K562 (cell line): ENCODE measurements around the gene TAMALIN. TPM values are rescaled to one million over a fixed set of nuclear protein-coding genes. Genes with fewer than 3 reads are reported as not detected.

ENCODE experiments used
- ATAC-seq: fragments of 200-7000 bp; cut with Tn5 transposase; 3 replicates; pipeline ENCODE4 v1.9.1; 2020; ENCODE audit warnings: moderate library complexity
- BruUV-seq: library from RNA; stranded (reverse); fragments of 400-500 nt; replicated peaks from 2 replicates; lab custom pipeline; 2021; lab: Mats Ljungman, UMichigan
- CTCF ChIA-PET: fragments of 300-600 bp; formaldehyde crosslinking; extraction: SDS; loops from one replicate; lab custom pipeline; 2021; ENCODE audit warnings: low intra/inter-chr PET ratio; lab: Yijun Ruan, JAX
- POLR2A ChIA-PET: fragments of 300-600, 350-650 bp; sonication (Branson Sonifier 250); formaldehyde crosslinking; extraction: SDS; loops from one replicate; lab custom pipeline; 2021; ENCODE audit warnings: antibody characterized with exemption, inconsistent platforms; lab: Yijun Ruan, JAX
- DNase-seq, 4 experiments: peaks; one replicate each; pipeline versions ENCODE4 v3.0.0 to v3.0.0-alpha.2; 2011 to 2018; ENCODE audit warnings: low spot score in 3 of 4, mixed read lengths in 3 of 4; ENCODE audit errors: extremely low read depth in 1 of 4
- FAIRE-seq: peaks from 2 replicates; lab custom pipeline; 2011; peaks lifted over from hg19 to GRCh38; lab: Jason Lieb, UNC
- H2AFZ ChIP-seq: 2 replicates; pipeline ENCODE4 v1.6.0; 2011; ENCODE audit warnings: low read depth, low read length, control low read depth, inconsistent platforms
- H3K27ac ChIP-seq: fragments of 200-600 bp; 3 replicates; pipeline ENCODE4 v1.8.0; 2011; ENCODE audit warnings: low read depth, mild to moderate bottlenecking, control low read depth, inconsistent platforms, low read length, moderate library complexity, mixed read lengths; ENCODE audit errors: extremely low read depth
- H3K27me3 ChIP-seq, 2 experiments: fragments of 300-600 bp in 1 of 2; 2 replicates in 1 of 2; 3 replicates in 1 of 2; pipeline versions ENCODE4 v1.6.0 to v1.8.0; 2011; ENCODE audit warnings: inconsistent platforms in 2 of 2, low read length in 2 of 2, mild to moderate bottlenecking in 1 of 2, mixed read lengths in 1 of 2, moderate library complexity in 1 of 2; ENCODE audit not compliant: control insufficient read depth in 2 of 2, insufficient read depth in 2 of 2
- H3K36me3 ChIP-seq: fragments of 300-600 bp; 3 replicates; pipeline ENCODE4 v1.8.0; 2011; ENCODE audit warnings: mild to moderate bottlenecking, low read length, inconsistent platforms; ENCODE audit not compliant: control insufficient read depth, insufficient read depth
- H3K4me1 ChIP-seq, 2 experiments: fragments of 200-600 bp in 1 of 2; replicated peaks in 1 of 2; 2 replicates in 1 of 2; 3 replicates in 1 of 2; pipeline versions ENCODE4 v1.5.1 to v1.8.0; 2011; ENCODE audit warnings: inconsistent platforms in 2 of 2, low read length in 2 of 2, mild to moderate bottlenecking in 1 of 2, mixed read lengths in 1 of 2, moderate library complexity in 1 of 2; ENCODE audit not compliant: control insufficient read depth in 2 of 2, insufficient read depth in 2 of 2
- H3K4me2 ChIP-seq: 2 replicates; pipeline ENCODE4 v1.6.1; 2011; ENCODE audit warnings: low read length, control low read depth, inconsistent platforms, mixed read lengths; ENCODE audit not compliant: insufficient read depth
- H3K4me3 ChIP-seq: fragments of 200-600 bp; sonication (generic), shearing (Covaris generic); 2 replicates; pipeline ENCODE4 v1.5.1; 2016; ENCODE audit warnings: control low read depth, inconsistent platforms
- H3K79me2 ChIP-seq: fragments of 200-600 bp; 3 replicates; pipeline ENCODE4 v1.8.0; 2011; ENCODE audit warnings: low read length, inconsistent platforms; ENCODE audit not compliant: control insufficient read depth, insufficient read depth
- H3K9ac ChIP-seq, 2 experiments: 2 replicates each; pipeline versions ENCODE4 v1.6.0 to v1.6.1; 2011; ENCODE audit warnings: low read depth in 2 of 2, low read length in 2 of 2, control low read depth in 1 of 2, inconsistent platforms in 1 of 2, mild to moderate bottlenecking in 1 of 2, mixed read lengths in 1 of 2; ENCODE audit not compliant: insufficient read depth in 1 of 2
- H3K9me1 ChIP-seq: one replicate; pipeline ENCODE4 v1.6.0; 2011; ENCODE audit warnings: inconsistent platforms, mild to moderate bottlenecking, low read length, moderate library complexity; ENCODE audit not compliant: control insufficient read depth, insufficient read depth
- H3K9me3 ChIP-seq: replicated peaks from 2 replicates; pipeline ENCODE4 v1.5.1; 2011; ENCODE audit warnings: low read depth, low read length, inconsistent platforms; ENCODE audit not compliant: control insufficient read depth, insufficient read depth
- H4K20me1 ChIP-seq: replicated peaks from 2 replicates; pipeline ENCODE4 v1.6.1; 2011; ENCODE audit warnings: low read length, inconsistent platforms, mixed read lengths; ENCODE audit not compliant: control insufficient read depth, insufficient read depth
- CREM ChIP-seq: IDR thresholded peaks from 2 replicates; pipeline ENCODE4 v1.6.1; 2014; ENCODE audit warnings: antibody characterized with exemption, low read depth
- ESRRA ChIP-seq: fragments of 450-650 bp; IDR thresholded peaks from 2 replicates; pipeline ENCODE4 v1.6.1; 2014; ENCODE audit warnings: low read depth, mild to moderate bottlenecking, moderate library complexity, borderline replicate concordance
- GTF2F1 ChIP-seq: IDR thresholded peaks from 2 replicates; pipeline ENCODE4 v1.6.1; 2011; ENCODE audit warnings: low read depth, low read length, improper control_type of control experiment
- HMGN3 ChIP-seq: IDR thresholded peaks from 2 replicates; pipeline ENCODE4 v1.6.1; 2011; ENCODE audit warnings: borderline replicate concordance, low read depth, mild to moderate bottlenecking, mixed read lengths, low read length; ENCODE audit not compliant: insufficient read length; ENCODE audit errors: extremely low read depth
- IRF2 ChIP-seq: sonication (generic); formaldehyde crosslinking; IDR thresholded peaks from 2 replicates; pipeline ENCODE4 v1.8.1; 2022; ENCODE audit warnings: mild to moderate bottlenecking, missing genetic modification reagents
- MXD1 ChIP-seq: fragments of 250-450 bp; sonication (Bioruptor Pico); IDR thresholded peaks from 2 replicates; pipeline ENCODE4 v1.8.0; 2021; ENCODE audit warnings: borderline replicate concordance, mild to moderate bottlenecking, moderate library complexity; ENCODE audit not compliant: poor library complexity, severe bottlenecking
- NONO ChIP-seq, 2 experiments: fragments of 200-400 bp in 1 of 2; fragments of 450-650 bp in 1 of 2; formaldehyde crosslinking in 1 of 2; IDR thresholded peaks; 2 replicates each; pipeline ENCODE4 v1.6.1; 2017; ENCODE audit warnings: low read depth in 2 of 2, mild to moderate bottlenecking in 2 of 2, moderate library complexity in 2 of 2, low read length in 1 of 2
- SFPQ ChIP-seq: fragments of 200-400 bp; formaldehyde crosslinking; IDR thresholded peaks from 2 replicates; pipeline ENCODE4 v1.6.1; 2017; ENCODE audit warnings: mild to moderate bottlenecking, low read depth, low read length, moderate library complexity
- TRIM28 ChIP-seq: fragments of 450-650 bp; IDR thresholded peaks from 2 replicates; pipeline ENCODE4 v1.6.1; 2017
- ZNF395 ChIP-seq: fragments of 200-800 bp; sonication (Bioruptor generic); IDR thresholded peaks from 2 replicates; pipeline ENCODE4 v1.6.1; 2017; ENCODE audit warnings: missing genetic modification characterization, missing compliant biosample characterization
- WGBS: fragments of 100-300 bp; shearing (Covaris generic); methylation state at CpG from one replicate; pipeline ENCODE4 v1.1.6; 2016; ENCODE audit warnings: low coverage, mixed read lengths; ENCODE audit not compliant: insufficient coverage; ENCODE audit errors: missing lambda C conversion rate; 5-methylcytosine and 5-hydroxymethylcytosine counted together
- in situ Hi-C: fragments of 300-500 bp; cut with MboI; formaldehyde crosslinking; loops from 4 replicates; pipeline ENCODE4 v1.15.0; 2018; ENCODE audit warnings: inconsistent platforms, mixed read lengths
- intact Hi-C: fragments of 100-400 bp; cut with micrococcal nuclease; formaldehyde crosslinking; loops from 2 replicates; pipeline ENCODE4 v1.14.2; 2022
- polyA plus RNA-seq, 8 experiments: library from polyadenylated mRNA; depleted of rRNA in 4 of 8; stranded (reverse) in 5 of 8; unstranded in 3 of 8; fragments of >200 nt; fragmentation: Nextera tagmentation in 2 of 8; fragmentation: Illumina TruSeq in 1 of 8; extraction: Ambion mirVana in 2 of 8; extraction: Trizol in 1 of 8; gene quantifications; 2 replicates each; pipeline versions ENCODE4 v1.2.1 to v1.2.3, GENCODE V29; 2011 to 2014; ENCODE audit warnings: inconsistent platforms in 1 of 8, missing spikeins in 1 of 8
- total RNA-seq, 7 experiments: library from RNA; depleted of rRNA in 6 of 7; stranded (reverse); fragments of >200 nt in 6 of 7; fragmentation: Illumina TruSeq in 2 of 7; extraction: Trizol in 2 of 7; gene quantifications; 2 replicates each; pipeline versions ENCODE4 v1.2.1 to v1.2.3, GENCODE V29; 2011 to 2021; ENCODE audit warnings: low replicate concordance in 1 of 7

TAMALIN gene
- total and polyA plus RNA-seq, 9 of the 15 experiments (the other 6 are each of a cell fraction or from before 2014, with no cell fraction given), result 0.74 to 2.2 (median 1.5) TPM; not detected in 2

- ATAC-seq, result no peak
- DNase-seq, result no peak
- no peak overlapping the region for H3K27ac ChIP-seq
- no peak for TF ChIP-seq GTF2F1
- TF ChIP-seq HMGN3, result no peak
- no peak for TF ChIP-seq IRF2 (CRISPR knock-in tag)
- TF ChIP-seq MXD1 (CRISPR knock-in tag), result no peak
- TF ChIP-seq ESRRA, result no peak
- no peak for TF ChIP-seq CREM
- no peak for TF ChIP-seq TRIM28
- no peak for TF ChIP-seq SFPQ
- no peak for TF ChIP-seq ZNF395 (CRISPR knock-in tag)
- TF ChIP-seq NONO (IDR thresholded peaks at IDR 0.05; ENCODE audit: low read depth in 2 of 2, low read length in 1 of 2), result no peak
- peaks cover 0 to 16% of the 10 kb centered on the region in 2 experiments; a peak in 3 of 5 replicates for H3K27me3 ChIP-seq
- no peak overlapping the region for H3K9ac ChIP-seq
- CTCF ChIA-PET, result interaction anchor here (0.6 kb wide), 1 partner anchor 1897 kb away, joined by 3 read pairs; no protein-coding TSS in a partner anchor
- intact Hi-C loops, result no loop called here
- H2AFZ ChIP-seq, result no peak overlapping the region
- POLR2A ChIA-PET, result interaction anchor here (1.0 kb wide), 2 partner anchors 14 to 20 kb away, joined by 4 read pairs; no protein-coding TSS in a partner anchor
- no peaks in the 10 kb centered on the region for H3K79me2 ChIP-seq
- H3K4me3 ChIP-seq, result no peak overlapping the region
- 53% methylated on average over 19 of the region's 21 CpGs for whole genome bisulfite sequencing
- no peaks in the 10 kb centered on the region for H3K9me3 ChIP-seq
- peaks cover 19 to 40% of the 10 kb centered on the region in 2 experiments for H3K4me1 ChIP-seq
- H3K4me2 ChIP-seq, result no peak overlapping the region
- H3K36me3 ChIP-seq, result no peaks in the 10 kb centered on the region
- no peak for FAIRE-seq
- H3K9me1 ChIP-seq, result no peaks in the 10 kb centered on the region
- BruUV-seq, result no TSS peak
- in situ Hi-C loops, result no loop called here
- peaks cover 6% of the 10 kb centered on the region; the same call in 1 of the 2 replicates for H4K20me1 ChIP-seq
Measured at GRCh38 chr12:52054833-52055730, 48.3 kb downstream of the TAMALIN start.
